Neuronal stem cell (in vitro differentiated cells): ENCODE data around the gene CMTM3.

Experiments
- DNase-seq: peaks from one replicate; pipeline ENCODE4 v3.0.0-alpha.2; 2013; ENCODE audit warnings: low spot score
- H2AFZ ChIP-seq: one replicate; pipeline ENCODE4 v1.6.1; 2013; ENCODE audit warnings: mild to moderate bottlenecking, low read length, inconsistent platforms
- H2AK5ac ChIP-seq: 2 replicates; pipeline ENCODE4 v1.6.1; 2013; ENCODE audit warnings: low read depth, mild to moderate bottlenecking, inconsistent platforms, low read length, moderate library complexity, mixed read lengths
- H2BK120ac ChIP-seq: 2 replicates; pipeline ENCODE4 v1.6.1; 2013; ENCODE audit warnings: low read depth, mild to moderate bottlenecking, inconsistent platforms, low read length, moderate library complexity, mixed read lengths
- H2BK12ac ChIP-seq: one replicate; pipeline ENCODE4 v1.6.1; 2013; ENCODE audit warnings: low read length, inconsistent platforms
- H2BK15ac ChIP-seq: 2 replicates; pipeline ENCODE4 v1.6.1; 2013; ENCODE audit warnings: mild to moderate bottlenecking, low read length, inconsistent platforms, mixed read lengths
- H2BK5ac ChIP-seq: one replicate; pipeline ENCODE4 v1.6.1; 2013; ENCODE audit warnings: inconsistent platforms, mild to moderate bottlenecking, low read length, moderate library complexity
- H3K14ac ChIP-seq: one replicate; pipeline ENCODE4 v1.6.1; 2013; ENCODE audit warnings: low read length, inconsistent platforms
- H3K18ac ChIP-seq: 2 replicates; pipeline ENCODE4 v1.6.1; 2013; ENCODE audit warnings: low read length, inconsistent platforms
- H3K23ac ChIP-seq: 2 replicates; pipeline ENCODE4 v1.6.1; 2013; ENCODE audit warnings: low read depth, mild to moderate bottlenecking, mixed read lengths, low read length, inconsistent platforms; ENCODE audit not compliant: poor library complexity
- H3K27ac ChIP-seq: replicated peaks from 3 replicates; pipeline ENCODE4 v1.5.1; 2013; ENCODE audit warnings: low read length, inconsistent platforms
- H3K27me3 ChIP-seq, 3 experiments: 2 replicates each; pipeline ENCODE4 v1.6.1; 2013; ENCODE audit warnings: low read length in 3 of 3, mild to moderate bottlenecking in 2 of 3, inconsistent platforms in 1 of 3, low read depth in 1 of 3, mixed read lengths in 1 of 3, moderate library complexity in 1 of 3; ENCODE audit not compliant: control insufficient read depth in 3 of 3, insufficient read depth in 3 of 3
- H3K36me3 ChIP-seq, 2 donors: replicated peaks in 1 of 2; 2 replicates each; pipeline ENCODE4 v1.6.1; 2013; ENCODE audit warnings: low read length in 2 of 2; ENCODE audit not compliant: control insufficient read depth in 2 of 2, insufficient read depth in 2 of 2
- H3K4ac ChIP-seq: 2 replicates; pipeline ENCODE4 v1.6.1; 2013; ENCODE audit warnings: inconsistent platforms, mild to moderate bottlenecking, low read length, moderate library complexity
- H3K4me1 ChIP-seq, 2 donors: 1 replicate in 1 of 2; 2 replicates in 1 of 2; pipeline ENCODE4 v1.6.1; 2013; ENCODE audit warnings: low read length in 2 of 2, low read depth in 1 of 2; ENCODE audit not compliant: control insufficient read depth in 2 of 2, insufficient read depth in 1 of 2
- H3K4me2 ChIP-seq: one replicate; pipeline ENCODE4 v1.6.1; 2013; ENCODE audit warnings: mild to moderate bottlenecking, low read length, inconsistent platforms; ENCODE audit not compliant: insufficient read depth, poor library complexity, severe bottlenecking
- H3K4me3 ChIP-seq, 2 donors: 2 replicates each; pipeline ENCODE4 v1.5.1; 2013; ENCODE audit warnings: low read length in 2 of 2, mild to moderate bottlenecking in 2 of 2, inconsistent platforms in 1 of 2, moderate library complexity in 1 of 2
- H3K79me1 ChIP-seq: one replicate; pipeline ENCODE4 v1.6.1; 2013; ENCODE audit warnings: low read depth, mild to moderate bottlenecking, inconsistent platforms, low read length, moderate library complexity
- H3K9ac ChIP-seq: one replicate; pipeline ENCODE4 v1.6.1; 2013; ENCODE audit warnings: mild to moderate bottlenecking, low read depth, low read length, inconsistent platforms; ENCODE audit not compliant: poor library complexity
- H3K9me3 ChIP-seq, 2 donors: replicated peaks in 1 of 2; 2 replicates each; pipeline versions ENCODE3 to v1.6.1; 2013; ENCODE audit warnings: low read length in 2 of 2, mild to moderate bottlenecking in 2 of 2, inconsistent platforms in 1 of 2, low read depth in 1 of 2, mixed read lengths in 1 of 2, moderate library complexity in 1 of 2; ENCODE audit not compliant: control insufficient read depth in 2 of 2, insufficient read depth in 1 of 2
- H4K8ac ChIP-seq: one replicate; pipeline ENCODE4 v1.6.1; 2013; ENCODE audit warnings: low read depth, mild to moderate bottlenecking, inconsistent platforms, low read length, moderate library complexity
- H4K91ac ChIP-seq: one replicate; pipeline ENCODE4 v1.6.1; 2013; ENCODE audit warnings: low read length, low read depth, mild to moderate bottlenecking, inconsistent platforms; ENCODE audit not compliant: poor library complexity
- WGBS, 2 donors: extraction: QIAGEN DNeasy Blood & Tissue Kit; methylation state at CpG; one replicate each; pipeline ENCODE4 v1.1.7; 2013; ENCODE audit warnings: missing lambda C conversion rate in 2 of 2, mixed read lengths in 1 of 2; ENCODE audit not compliant: insufficient read length in 2 of 2, insufficient replicate concordance in 1 of 2; ENCODE audit errors: extremely low coverage in 2 of 2; 5-methylcytosine and 5-hydroxymethylcytosine counted together

Gene CMTM3

DNA sequence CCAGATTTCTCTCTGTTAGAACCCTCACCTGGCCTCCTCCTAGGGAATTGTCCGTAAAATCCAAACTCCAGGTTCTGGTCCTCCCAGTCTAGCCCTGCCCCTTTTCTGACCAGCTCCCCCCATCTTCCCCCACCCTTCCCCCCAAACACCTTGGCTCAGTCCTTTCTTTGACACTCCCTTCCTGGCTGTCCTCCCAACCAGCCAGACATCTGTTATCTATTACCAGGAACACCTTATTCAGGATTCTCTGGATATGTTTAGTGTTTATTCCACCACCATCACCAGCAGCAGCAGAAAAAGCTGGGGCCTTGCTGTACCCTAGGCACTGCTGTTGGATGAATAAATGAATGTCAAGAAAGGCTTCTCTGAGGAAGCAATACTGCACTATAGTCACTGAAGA is 4.0 kb upstream of the CMTM3 start:
- Histone ChIP-seq H3K9ac (no peak overlapping the region), H3K9me3 (no peaks in the 10 kb centered on the region), H3K4me1 (peaks cover 0 to 3% of the 10 kb centered on the region in 2 donors), H4K91ac (no peak overlapping the region), H3K36me3 (no peaks in the 10 kb centered on the region), H2AK5ac (no peak overlapping the region), H2BK12ac (no peak overlapping the region), H3K79me1 (no peaks in the 10 kb centered on the region), H3K4me3 (no peak overlapping the region), H3K4me2 (no peak overlapping the region), H3K23ac (no peak overlapping the region), H2BK15ac (no peak overlapping the region), H3K14ac (no peak overlapping the region), H2BK5ac (no peak overlapping the region), H2BK120ac (no peak overlapping the region), H3K4ac (no peak overlapping the region), H3K27me3 (no peaks in the 10 kb centered on the region), H3K18ac (no peak overlapping the region), H4K8ac (no peak overlapping the region), H2AFZ (no peak overlapping the region), H3K27ac (no peak overlapping the region)
- no CpG with 5 or more reads among the region's 1 CpG for WGBS, 2 donors
- DNase-seq = no peak

DNA sequence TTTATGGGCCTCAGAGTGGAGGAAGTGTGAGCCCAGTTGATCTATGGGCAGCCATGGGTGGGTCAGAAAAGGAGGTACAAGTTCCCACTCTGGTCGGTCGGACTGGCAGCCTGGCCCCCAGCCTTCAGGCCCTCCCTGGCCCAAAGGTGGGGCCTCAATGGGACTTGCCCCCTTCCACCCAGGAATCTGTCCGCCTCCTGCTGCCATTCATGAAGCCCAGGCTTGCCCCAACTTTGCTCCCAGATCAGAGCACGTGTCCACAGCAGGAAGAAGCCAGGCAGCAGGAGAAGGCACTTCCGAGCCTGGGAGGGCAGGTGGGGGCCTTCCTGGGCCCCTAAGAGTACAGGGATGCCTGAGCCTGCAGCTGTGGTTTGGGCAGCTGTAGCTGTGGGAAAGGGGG is 3.0 kb upstream of the CMTM3 start:
- no peak overlapping the region for H4K8ac ChIP-seq
- no peak for DNase-seq
- peak overlapping the region; percentile 59 for H3K18ac ChIP-seq
- peaks cover 7 to 11% of the 10 kb centered on the region in 2 donors for H3K4me1 ChIP-seq
- no peak overlapping the region for H2BK15ac ChIP-seq
- peaks cover 9% of the 10 kb centered on the region for H3K79me1 ChIP-seq
- H4K91ac ChIP-seq = no peak overlapping the region
- peak overlapping the region; percentile 3 for H3K23ac ChIP-seq
- H3K27ac ChIP-seq = no peak overlapping the region
- H3K36me3 ChIP-seq = peaks cover 0 to 5% of the 10 kb centered on the region in 2 donors
- no peak overlapping the region for H2BK5ac ChIP-seq
- no peak overlapping the region for H2BK12ac ChIP-seq
- WGBS, 2 donors = no CpG with 5 or more reads among the region's 5 CpGs
- no peaks in the 10 kb centered on the region for H3K27me3 ChIP-seq
- H3K4me2 ChIP-seq = no peak overlapping the region
- H3K9ac ChIP-seq = no peak overlapping the region
- no peak overlapping the region for H3K14ac ChIP-seq
- peak overlapping the region; percentile 81 for H2AK5ac ChIP-seq
- peak overlapping the region; percentile 48 for H2AFZ ChIP-seq
- no peak overlapping the region for H2BK120ac ChIP-seq
- H3K4ac ChIP-seq = no peak overlapping the region
- no peak overlapping the region for H3K4me3 ChIP-seq
- no peaks in the 10 kb centered on the region for H3K9me3 ChIP-seq

DNA sequence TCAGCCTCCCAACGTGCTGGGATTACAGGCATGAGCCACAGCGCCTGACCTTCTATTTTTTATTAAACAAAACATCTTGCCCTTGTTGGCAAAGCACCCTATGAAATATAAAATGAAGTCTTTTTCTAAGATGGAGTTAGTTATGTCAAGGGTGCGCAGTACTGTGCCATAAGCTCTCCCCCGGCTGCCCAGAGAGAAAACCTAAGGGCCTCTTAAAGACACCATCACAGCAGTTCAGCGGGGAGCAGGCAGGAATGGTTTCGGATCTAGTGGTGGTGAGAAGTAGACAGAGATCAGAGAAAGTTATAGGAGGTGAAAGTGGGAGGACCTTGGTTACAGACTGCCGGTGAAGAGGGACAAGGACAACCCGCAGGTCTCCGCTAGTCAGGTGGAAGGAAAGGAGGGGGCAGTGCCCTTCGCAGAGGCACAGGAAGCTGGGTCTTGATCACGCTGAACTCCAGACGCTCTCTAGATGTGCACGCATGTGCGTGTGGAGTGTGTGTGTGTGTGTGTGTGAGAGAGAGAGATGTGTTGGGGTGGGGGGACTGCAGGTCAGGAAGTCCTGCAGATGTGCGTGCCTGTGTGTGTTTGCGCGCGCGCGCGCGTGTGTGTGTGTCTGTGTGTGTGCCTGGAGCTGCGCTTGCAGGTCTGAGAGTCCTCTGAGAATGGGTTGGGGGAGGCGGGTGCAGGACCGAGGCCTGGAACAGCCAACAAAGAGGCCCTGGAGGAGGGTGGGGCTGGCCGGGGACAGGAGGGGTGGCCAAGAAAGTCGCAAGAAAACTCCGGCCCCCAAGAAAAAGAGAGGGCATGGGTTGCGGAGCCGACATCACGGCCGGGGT is 748 bp upstream of the CMTM3 start:
- Histone ChIP-seq H4K8ac (no peak overlapping the region), H3K4me1 (peaks cover 12 to 17% of the 10 kb centered on the region in 2 donors), H3K14ac (no peak overlapping the region), H3K9me3 (no peaks in the 10 kb centered on the region), H2BK120ac (no peak overlapping the region), H4K91ac (no peak overlapping the region), H3K9ac (peak overlapping the region; percentile 87), H3K4me2 (peak overlapping the region; percentile 60), H2BK5ac (peak overlapping the region; percentile 2), H3K4me3 (peak overlapping the region; percentile 48 to 88), H3K4ac (no peak overlapping the region), H2AFZ (peak overlapping the region; percentile 98), H2AK5ac (no peak overlapping the region), H3K27me3 (no peaks in the 10 kb centered on the region), H3K18ac (peak overlapping the region; percentile 66), H2BK15ac (peak overlapping the region; percentile 1), H3K23ac (peak overlapping the region; percentile 0), H2BK12ac (peak overlapping the region; percentile 31), H3K36me3 (peaks cover 7 to 22% of the 10 kb centered on the region in 2 donors), H3K27ac (peak overlapping the region; percentile 98), H3K79me1 (peaks cover 13% of the 10 kb centered on the region)
- WGBS, 2 donors = no CpG with 5 or more reads among the region's 32 CpGs
- peak; percentile 80 for DNase-seq

- peaks cover 12 to 20% of the 10 kb centered on the region in 2 donors for H3K4me1 ChIP-seq
- peak overlapping the region; percentile 48 to 80 for H3K4me3 ChIP-seq
- no peak overlapping the region for H2BK15ac ChIP-seq
- H2AFZ ChIP-seq = peak overlapping the region; percentile 90
- H3K9me3 ChIP-seq = no peaks in the 10 kb centered on the region
- H3K36me3 ChIP-seq = peaks cover 21 to 38% of the 10 kb centered on the region in 2 donors
- no peak overlapping the region for H4K8ac ChIP-seq
- peak overlapping the region; percentile 84 for H3K14ac ChIP-seq
- H3K4ac ChIP-seq = peak overlapping the region; percentile 97
- peak overlapping the region; percentile 2 for H2BK5ac ChIP-seq
- H3K27me3 ChIP-seq = no peaks in the 10 kb centered on the region
- H4K91ac ChIP-seq = no peak overlapping the region
- no CpG with 5 or more reads among the region's 61 CpGs for WGBS, 2 donors
- peak overlapping the region; percentile 94 for H3K9ac ChIP-seq
- peak overlapping the region; percentile 92 for H3K4me2 ChIP-seq
- no peak overlapping the region for H2BK12ac ChIP-seq
- peak overlapping the region; percentile 89 for H3K23ac ChIP-seq
- DNase-seq = peak; percentile 54
- H3K79me1 ChIP-seq = peaks cover 26% of the 10 kb centered on the region
- peak overlapping the region; percentile 94 for H3K18ac ChIP-seq
- H2BK120ac ChIP-seq = peak overlapping the region; percentile 66
- peak overlapping the region; percentile 100 for H2AK5ac ChIP-seq
- H3K27ac ChIP-seq = peak overlapping the region; percentile 65
These were observed 874 bp downstream of the CMTM3 start for GRCh38 chr16:66605177-66605978.
